Gastroesophageal sphincter (tissue), 4 donors: ENCODE results near the gene PRKCD. TPM values are rescaled to one million over a fixed set of nuclear protein-coding genes. Genes with fewer than 3 reads are reported as not detected.
A peak's percentile ranks its signal among the peaks of the same experiment; 100 is the strongest.

Experiments used
- ATAC-seq: fragments of 150-250 bp; one replicate; pipeline ENCODE4 v1.9.1; 2016; ENCODE audit warnings: mild to moderate bottlenecking, moderate library complexity
- H3K27ac ChIP-seq, 4 donors: fragments of 200-600 bp; sonication (generic) in 3 of 4; 1 replicate in 3 of 4; 2 replicates in 1 of 4; pipeline ENCODE4 v1.5.1; 2016 to 2019
- H3K27me3 ChIP-seq: fragments of 200-600 bp; sonication (generic); one replicate; pipeline ENCODE4 v1.5.1; 2019
- H3K36me3 ChIP-seq, 2 donors: fragments of 200-600 bp; sonication (generic); one replicate each; pipeline ENCODE4 v1.5.1; 2019; ENCODE audit warnings: control low read depth in 1 of 2
- H3K4me1 ChIP-seq, 3 donors: fragments of 200-600 bp; sonication (generic); 1 replicate in 2 of 3; 2 replicates in 1 of 3; pipeline ENCODE4 v1.5.1; 2016 to 2019; ENCODE audit warnings: control low read depth in 2 of 3
- H3K4me3 ChIP-seq, 2 donors: fragments of 200-600 bp; sonication (generic); one replicate each; pipeline ENCODE4 v1.5.1; 2019; ENCODE audit warnings: mild to moderate bottlenecking in 1 of 2, moderate library complexity in 1 of 2
- H3K9me3 ChIP-seq, 3 donors: fragments of 200-600 bp; sonication (generic); one replicate each; pipeline ENCODE4 v1.5.1; 2017 to 2019; ENCODE audit warnings: control low read depth in 2 of 3
- CTCF ChIP-seq, 4 experiments: fragments of 200-600 bp in 2 of 4; fragments of 450-650 bp in 2 of 4; sonication (generic) in 1 of 4; IDR thresholded peaks; one replicate each; pipeline ENCODE4 v1.5.1; 2017 to 2019; ENCODE audit warnings: antibody characterized with exemption in 4 of 4, mild to moderate bottlenecking in 2 of 4, moderate library complexity in 2 of 4
- EP300 ChIP-seq: sonication (generic); formaldehyde crosslinking; IDR thresholded peaks from one replicate; pipeline ENCODE4 v1.6.1; 2017; ENCODE audit warnings: antibody characterized with exemption, mild to moderate bottlenecking
- POLR2A ChIP-seq, 2 donors: fragments of 450-650 bp; IDR thresholded peaks; one replicate each; pipeline ENCODE4 v1.6.1; 2017; ENCODE audit warnings: antibody characterized with exemption in 2 of 2, mild to moderate bottlenecking in 2 of 2, moderate library complexity in 1 of 2
- POLR2AphosphoS5 ChIP-seq: sonication (generic); formaldehyde crosslinking; IDR thresholded peaks from one replicate; pipeline ENCODE4 v1.6.1; 2017; ENCODE audit warnings: antibody characterized with exemption
- WGBS, 2 donors: methylation state at CpG; one replicate each; pipeline ENCODE4 v1.1.5; 2018; ENCODE audit warnings: low coverage in 1 of 2; 5-methylcytosine and 5-hydroxymethylcytosine counted together
- total RNA-seq, 4 donors: library from RNA; depleted of rRNA; stranded (reverse); fragments of >200 nt; gene quantifications; one replicate each; pipeline ENCODE4 v1.1.0, GENCODE V29; 2016

Gene PRKCD
- total RNA-seq, 4 donors from 2014 or later, result 5.5 to 10.1 (median 7.6) TPM

DNA sequence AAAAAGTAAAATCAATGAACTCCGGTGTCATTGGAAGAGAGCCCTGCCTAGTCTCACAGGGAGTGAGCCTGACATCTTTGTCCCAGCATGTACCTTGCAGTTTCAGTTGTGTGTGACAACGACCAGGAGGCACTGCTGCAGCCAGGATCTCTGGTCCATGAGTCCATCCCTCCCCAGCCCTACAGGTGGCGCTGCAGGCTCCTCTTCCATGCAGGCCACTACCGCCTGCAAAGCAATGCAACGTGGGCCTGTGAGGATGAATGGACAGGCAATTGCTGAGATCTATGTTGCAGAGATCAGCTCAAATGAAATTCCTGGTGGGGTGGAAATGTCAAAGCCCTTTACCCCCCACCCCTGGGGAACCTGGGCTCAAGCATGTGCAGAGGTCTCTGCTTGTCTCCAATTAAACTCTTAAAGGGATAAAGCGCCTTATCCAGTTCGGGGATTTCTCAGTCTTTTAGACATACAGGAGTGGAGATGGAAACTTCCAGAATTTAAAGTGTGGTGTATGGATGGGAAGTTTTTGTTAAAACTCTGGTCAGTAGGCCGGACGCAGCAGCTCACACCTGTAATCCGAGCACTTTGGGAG, 59.0 kb downstream of the PRKCD start:
- WGBS, 2 donors, result 0 to 35% methylated on average over 2 to 4 of the region's 10 CpGs
- no peaks in the 10 kb centered on the region for H3K4me1 ChIP-seq
- H3K36me3 ChIP-seq, result peaks cover 0 to 22% of the 10 kb centered on the region in 2 donors
- ATAC-seq, result peak; percentile 83
- TF ChIP-seq CTCF (IDR thresholded peaks at IDR 0.05), result peak in 3 of 4 experiments; percentile 80 to 91 (median 82)
- no peak for TF ChIP-seq EP300
- no peak overlapping the region for H3K4me3 ChIP-seq
- H3K27ac ChIP-seq, result no peak overlapping the region
- no peaks in the 10 kb centered on the region for H3K27me3 ChIP-seq
- no peaks in the 10 kb centered on the region for H3K9me3 ChIP-seq

DNA sequence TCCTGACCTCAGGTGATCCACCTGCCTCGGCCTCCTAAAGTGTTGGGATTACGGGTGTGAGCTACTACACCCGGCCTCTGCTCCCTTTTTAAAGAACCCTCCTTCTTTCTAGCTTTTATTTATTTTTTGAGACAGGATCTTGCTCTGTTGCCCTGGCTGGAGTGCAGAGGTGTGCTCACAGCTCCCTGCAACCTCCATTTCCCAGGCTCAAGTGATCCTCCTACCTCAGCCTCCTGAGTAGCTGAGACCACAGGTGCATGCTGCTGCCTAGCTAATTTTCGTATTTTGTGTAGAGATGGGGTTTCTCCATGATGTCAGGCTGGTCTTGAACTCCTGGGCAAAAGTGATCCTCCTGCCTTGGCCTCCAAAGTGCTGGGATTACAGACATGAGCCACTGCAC, 60.3 kb downstream of the PRKCD start:
- Histone ChIP-seq H3K27ac (no peak overlapping the region), H3K27me3 (no peaks in the 10 kb centered on the region), H3K36me3 (peaks cover 0 to 35% of the 10 kb centered on the region in 2 donors), H3K9me3 (no peaks in the 10 kb centered on the region), H3K4me3 (no peak overlapping the region), H3K4me1 (no peaks in the 10 kb centered on the region)
- TF ChIP-seq EP300 (no peak), CTCF (IDR thresholded peaks at IDR 0.05) (no peak), POLR2AphosphoS5 (no peak), POLR2A (IDR thresholded peaks at IDR 0.05) (no peak)
- WGBS, 2 donors, result 78 to 97% methylated on average over 4 of the region's 4 CpGs
- no peak for ATAC-seq

GRCh38 chr3:53221827-53222182, 60.8 kb downstream of the PRKCD start:
- Histone ChIP-seq H3K27me3 (no peaks in the 10 kb centered on the region), H3K27ac (no peak overlapping the region), H3K36me3 (peaks cover 0 to 40% of the 10 kb centered on the region in 2 donors), H3K4me1 (no peaks in the 10 kb centered on the region), H3K4me3 (no peak overlapping the region), H3K9me3 (no peaks in the 10 kb centered on the region)
- 100% methylated on average over 1 of the region's 3 CpGs; no CpG with 5 or more reads in 1 of the 2 donors for WGBS, 2 donors
- no peak for ATAC-seq
- TF ChIP-seq CTCF (IDR thresholded peaks at IDR 0.05) (no peak), POLR2AphosphoS5 (no peak), EP300 (no peak), POLR2A (IDR thresholded peaks at IDR 0.05) (no peak)

DNA sequence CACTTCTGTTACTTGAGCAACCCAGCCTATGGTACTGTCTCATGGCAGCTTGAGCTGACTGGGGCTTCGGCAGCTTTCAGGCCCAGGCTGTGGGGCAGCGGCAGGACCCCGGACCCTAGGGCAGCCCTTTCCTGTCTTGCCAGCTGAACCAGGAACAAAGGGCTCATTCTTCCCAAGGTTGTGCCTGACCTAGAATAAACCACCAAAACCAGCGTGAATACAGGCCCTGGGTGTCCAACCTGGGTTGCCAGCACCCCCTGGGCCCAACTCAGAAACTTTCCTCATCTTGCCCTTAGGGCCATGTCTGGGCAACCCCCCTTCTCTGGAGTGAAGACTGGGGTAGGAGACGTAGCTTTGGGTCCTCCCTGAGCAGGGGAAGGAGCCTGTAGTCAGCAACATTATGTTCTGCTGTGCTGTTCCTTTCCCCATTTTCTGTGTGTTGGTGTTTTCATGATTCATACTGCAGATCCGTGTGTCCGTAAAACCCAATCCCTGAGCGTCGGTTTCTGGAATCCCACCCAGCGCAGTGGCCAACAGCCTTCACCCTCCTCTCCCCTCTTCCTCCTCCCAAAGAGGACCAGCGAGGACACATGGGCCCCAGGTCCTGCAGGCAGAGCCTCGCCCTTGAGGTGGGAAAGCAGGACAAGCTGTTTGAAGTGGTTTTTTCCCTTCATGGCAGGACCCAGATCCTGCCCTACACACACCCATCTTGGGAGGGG, 61.3 kb downstream of the PRKCD start:
- no peak overlapping the region for H3K4me3 ChIP-seq
- no peaks in the 10 kb centered on the region for H3K4me1 ChIP-seq
- H3K36me3 ChIP-seq, result peaks cover 0 to 45% of the 10 kb centered on the region in 2 donors
- H3K27ac ChIP-seq, result no peak overlapping the region
- no peaks in the 10 kb centered on the region for H3K27me3 ChIP-seq
- H3K9me3 ChIP-seq, result no peaks in the 10 kb centered on the region
- no peak for ATAC-seq
- 70 to 80% methylated on average over 2 to 10 of the region's 12 CpGs for WGBS, 2 donors
- TF ChIP-seq CTCF (IDR thresholded peaks at IDR 0.05) (no peak), EP300 (no peak), POLR2A (IDR thresholded peaks at IDR 0.05) (no peak), POLR2AphosphoS5 (peak; percentile 7)

DNA sequence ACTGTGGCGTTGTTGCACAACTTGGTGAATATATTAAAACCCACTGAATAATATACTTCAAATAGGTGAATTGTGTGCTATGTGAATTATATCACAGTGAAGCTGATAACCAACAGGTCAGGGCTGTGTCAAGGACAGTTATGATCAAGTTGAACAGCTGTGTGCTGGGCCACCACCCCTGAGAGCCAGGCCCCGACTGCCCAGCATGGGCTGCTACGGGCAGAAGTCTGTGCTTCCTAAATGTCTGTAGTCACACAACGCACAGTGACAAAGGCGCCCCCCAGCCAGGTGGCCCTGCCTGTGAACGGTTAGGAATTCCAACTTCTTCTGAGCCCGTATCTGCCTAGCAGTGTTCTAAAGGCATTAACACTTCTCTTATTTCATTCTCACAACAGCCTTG, 62.0 kb downstream of the PRKCD start:
- Histone ChIP-seq H3K27me3 (no peaks in the 10 kb centered on the region), H3K4me3 (no peak overlapping the region), H3K4me1 (no peaks in the 10 kb centered on the region), H3K9me3 (no peaks in the 10 kb centered on the region), H3K36me3 (peaks cover 0 to 52% of the 10 kb centered on the region in 2 donors), H3K27ac (peak overlapping the region in 1 of 4 donors; percentile 14)
- ATAC-seq, result no peak
- WGBS, 2 donors, result 76 to 77% methylated on average over 3 to 6 of the region's 7 CpGs
- TF ChIP-seq EP300, result no peak
- no peak for TF ChIP-seq POLR2AphosphoS5
- TF ChIP-seq CTCF (IDR thresholded peaks at IDR 0.05), result no peak
- no peak for TF ChIP-seq POLR2A (IDR thresholded peaks at IDR 0.05)
